GM12878 (cell line): ENCODE results near the gene FRRS1L. TPM values are rescaled to one million over a fixed set of nuclear protein-coding genes. Genes with fewer than 3 reads are reported as not detected.

ENCODE experiments used
- ATF7 ChIP-seq: fragments of 450-650 bp; IDR thresholded peaks from 2 replicates; pipeline ENCODE4 v1.6.1; 2016; ENCODE audit warnings: low read depth, mild to moderate bottlenecking
- BACH1 ChIP-seq: fragments of 450-650 bp; IDR thresholded peaks from 2 replicates; pipeline ENCODE4 v1.6.1; 2017; ENCODE audit warnings: mild to moderate bottlenecking, borderline replicate concordance
- BMI1 ChIP-seq: fragments of 450-650 bp; IDR thresholded peaks from 2 replicates; pipeline ENCODE4 v1.6.1; 2016; ENCODE audit warnings: mild to moderate bottlenecking, moderate library complexity, borderline replicate concordance
- CREB1 ChIP-seq: IDR thresholded peaks from 2 replicates; pipeline ENCODE4 v1.6.1; 2012; ENCODE audit warnings: low read depth, mild to moderate bottlenecking, inconsistent platforms
- EP300 ChIP-seq, 2 experiments: fragments of 150-350 bp in 1 of 2; IDR thresholded peaks; 2 replicates each; pipeline ENCODE4 v1.6.1; 2011 to 2012; ENCODE audit warnings: low read depth in 2 of 2, low read length in 2 of 2, borderline replicate concordance in 1 of 2, improper control_type of control experiment in 1 of 2, inconsistent platforms in 1 of 2; ENCODE audit not compliant: control insufficient read depth in 1 of 2
- ETV6 ChIP-seq, 2 experiments: fragments of 450-650 bp in 1 of 2; IDR thresholded peaks in 1 of 2; conservative IDR thresholded peaks in 1 of 2; 2 replicates each; pipeline ENCODE4 v1.6.1; 2014; ENCODE audit warnings: antibody characterized with exemption in 1 of 2, borderline replicate concordance in 1 of 2, low read depth in 1 of 2, mild to moderate bottlenecking in 1 of 2, moderate library complexity in 1 of 2
- HCFC1 ChIP-seq: fragments of 150-350 bp; IDR thresholded peaks from 2 replicates; pipeline ENCODE4 v1.6.1; 2014; ENCODE audit warnings: low read length
- MTA2 ChIP-seq: fragments of 450-650 bp; IDR thresholded peaks from 2 replicates; pipeline ENCODE4 v1.6.1; 2016; ENCODE audit warnings: low read depth, mild to moderate bottlenecking, moderate library complexity
- MTA3 ChIP-seq: IDR thresholded peaks from 2 replicates; pipeline ENCODE4 v1.6.1; 2012; ENCODE audit warnings: low read length, inconsistent platforms, borderline replicate concordance
- NFXL1 ChIP-seq: fragments of 450-650 bp; IDR thresholded peaks from 2 replicates; pipeline ENCODE4 v1.6.1; 2017; ENCODE audit warnings: antibody characterized with exemption, mild to moderate bottlenecking, borderline replicate concordance
- PAX5 ChIP-seq: IDR thresholded peaks from 2 replicates; pipeline ENCODE4 v1.6.1; 2011; ENCODE audit warnings: low read depth, low read length, borderline replicate concordance
- POLR2A ChIP-seq: IDR thresholded peaks from 2 replicates; pipeline ENCODE4 v1.6.1; 2011; ENCODE audit warnings: low read depth, mild to moderate bottlenecking, low read length
- RCOR1 ChIP-seq: conservative IDR thresholded peaks from 2 replicates; pipeline ENCODE4 v1.6.1; 2012; ENCODE audit warnings: low read depth, low read length, improper control_type of control experiment
- RELA ChIP-seq: fragments of 450-650 bp; IDR thresholded peaks from 2 replicates; pipeline ENCODE4 v1.8.0; 2014; ENCODE audit warnings: borderline replicate concordance; ENCODE audit not compliant: partially characterized antibody
- TBL1XR1 ChIP-seq: IDR thresholded peaks from 2 replicates; pipeline ENCODE4 v1.6.1; 2012; ENCODE audit warnings: low read depth, low read length, improper control_type of control experiment
- polyA plus RNA-seq, 11 experiments: library from polyadenylated mRNA; depleted of rRNA in 4 of 11; unstranded in 6 of 11; stranded (reverse) in 5 of 11; fragments of >200 nt; fragmentation: Nextera tagmentation in 4 of 11; fragmentation: Illumina TruSeq in 1 of 11; extraction: Ambion mirVana in 4 of 11; extraction: Trizol in 1 of 11; gene quantifications; 1 replicate in 1 of 11; 2 replicates in 10 of 11; pipeline versions ENCODE4 v1.2.1 to v1.2.3, GENCODE V29; 2011 to 2016; ENCODE audit warnings: inconsistent platforms in 2 of 11, missing spikeins in 2 of 11, low read depth in 1 of 11
- total RNA-seq, 4 experiments: library from RNA; depleted of rRNA in 3 of 4; stranded (reverse); fragments of >200 nt in 3 of 4; fragmentation: Illumina TruSeq in 1 of 4; extraction: Trizol in 1 of 4; gene quantifications; 2 replicates each; pipeline versions ENCODE4 v1.2.1 to v1.2.3, GENCODE V29; 2013 to 2021
- TF ChIP-seq, protein P1 (sequence below): fragments of 450-650 bp; IDR thresholded peaks from 2 replicates; pipeline ENCODE4 v1.6.1; 2017; ENCODE audit warnings: mild to moderate bottlenecking, moderate library complexity
- TF ChIP-seq, protein P2 (sequence below): fragments of 450-650 bp; IDR thresholded peaks from 2 replicates; pipeline ENCODE4 v1.6.1; 2017; ENCODE audit warnings: mild to moderate bottlenecking, moderate library complexity
- TF ChIP-seq, protein P3 (sequence below): fragments of 450-650 bp; IDR thresholded peaks from 2 replicates; pipeline ENCODE4 v1.6.1; 2018; ENCODE audit warnings: mild to moderate bottlenecking, low read depth, moderate library complexity; ENCODE audit not compliant: partially characterized antibody
- TF ChIP-seq, protein P4 (sequence below): fragments of 450-650 bp; IDR thresholded peaks from 2 replicates; pipeline ENCODE4 v1.6.1; 2014; ENCODE audit warnings: mild to moderate bottlenecking

The FRRS1L gene
- total and polyA plus RNA-seq, 10 of the 15 experiments (the other 5 are each of a cell fraction or from before 2014, with no cell fraction given), result not detected

DNA sequence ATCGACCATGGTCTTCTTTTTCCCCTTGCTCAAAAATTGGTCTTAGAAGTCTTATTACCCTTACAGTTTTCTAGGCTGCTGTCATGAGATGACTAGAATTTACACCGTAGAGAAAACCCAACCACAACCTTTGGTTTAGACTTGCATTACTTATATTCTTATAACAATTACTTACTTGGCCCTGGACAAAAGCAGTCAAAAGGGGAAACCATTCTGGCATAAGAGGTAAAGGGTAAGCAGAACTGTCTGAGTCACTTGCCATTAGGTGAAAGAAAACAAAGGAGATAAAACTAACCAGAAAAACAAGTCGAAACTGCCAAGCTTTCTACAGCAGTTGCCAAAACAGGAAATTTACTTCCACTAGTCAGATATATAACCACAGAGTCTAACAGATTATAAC lies 65.2 kb downstream of the FRRS1L start (continued):
- TF ChIP-seq, protein P1, sequence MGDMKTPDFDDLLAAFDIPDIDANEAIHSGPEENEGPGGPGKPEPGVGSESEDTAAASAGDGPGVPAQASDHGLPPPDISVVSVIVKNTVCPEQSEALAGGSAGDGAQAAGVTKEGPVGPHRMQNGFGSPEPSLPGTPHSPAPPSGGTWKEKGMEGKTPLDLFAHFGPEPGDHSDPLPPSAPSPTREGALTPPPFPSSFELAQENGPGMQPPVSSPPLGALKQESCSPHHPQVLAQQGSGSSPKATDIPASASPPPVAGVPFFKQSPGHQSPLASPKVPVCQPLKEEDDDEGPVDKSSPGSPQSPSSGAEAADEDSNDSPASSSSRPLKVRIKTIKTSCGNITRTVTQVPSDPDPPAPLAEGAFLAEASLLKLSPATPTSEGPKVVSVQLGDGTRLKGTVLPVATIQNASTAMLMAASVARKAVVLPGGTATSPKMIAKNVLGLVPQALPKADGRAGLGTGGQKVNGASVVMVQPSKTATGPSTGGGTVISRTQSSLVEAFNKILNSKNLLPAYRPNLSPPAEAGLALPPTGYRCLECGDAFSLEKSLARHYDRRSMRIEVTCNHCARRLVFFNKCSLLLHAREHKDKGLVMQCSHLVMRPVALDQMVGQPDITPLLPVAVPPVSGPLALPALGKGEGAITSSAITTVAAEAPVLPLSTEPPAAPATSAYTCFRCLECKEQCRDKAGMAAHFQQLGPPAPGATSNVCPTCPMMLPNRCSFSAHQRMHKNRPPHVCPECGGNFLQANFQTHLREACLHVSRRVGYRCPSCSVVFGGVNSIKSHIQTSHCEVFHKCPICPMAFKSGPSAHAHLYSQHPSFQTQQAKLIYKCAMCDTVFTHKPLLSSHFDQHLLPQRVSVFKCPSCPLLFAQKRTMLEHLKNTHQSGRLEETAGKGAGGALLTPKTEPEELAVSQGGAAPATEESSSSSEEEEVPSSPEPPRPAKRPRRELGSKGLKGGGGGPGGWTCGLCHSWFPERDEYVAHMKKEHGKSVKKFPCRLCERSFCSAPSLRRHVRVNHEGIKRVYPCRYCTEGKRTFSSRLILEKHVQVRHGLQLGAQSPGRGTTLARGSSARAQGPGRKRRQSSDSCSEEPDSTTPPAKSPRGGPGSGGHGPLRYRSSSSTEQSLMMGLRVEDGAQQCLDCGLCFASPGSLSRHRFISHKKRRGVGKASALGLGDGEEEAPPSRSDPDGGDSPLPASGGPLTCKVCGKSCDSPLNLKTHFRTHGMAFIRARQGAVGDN, result no peak
- TF ChIP-seq, protein P2, sequence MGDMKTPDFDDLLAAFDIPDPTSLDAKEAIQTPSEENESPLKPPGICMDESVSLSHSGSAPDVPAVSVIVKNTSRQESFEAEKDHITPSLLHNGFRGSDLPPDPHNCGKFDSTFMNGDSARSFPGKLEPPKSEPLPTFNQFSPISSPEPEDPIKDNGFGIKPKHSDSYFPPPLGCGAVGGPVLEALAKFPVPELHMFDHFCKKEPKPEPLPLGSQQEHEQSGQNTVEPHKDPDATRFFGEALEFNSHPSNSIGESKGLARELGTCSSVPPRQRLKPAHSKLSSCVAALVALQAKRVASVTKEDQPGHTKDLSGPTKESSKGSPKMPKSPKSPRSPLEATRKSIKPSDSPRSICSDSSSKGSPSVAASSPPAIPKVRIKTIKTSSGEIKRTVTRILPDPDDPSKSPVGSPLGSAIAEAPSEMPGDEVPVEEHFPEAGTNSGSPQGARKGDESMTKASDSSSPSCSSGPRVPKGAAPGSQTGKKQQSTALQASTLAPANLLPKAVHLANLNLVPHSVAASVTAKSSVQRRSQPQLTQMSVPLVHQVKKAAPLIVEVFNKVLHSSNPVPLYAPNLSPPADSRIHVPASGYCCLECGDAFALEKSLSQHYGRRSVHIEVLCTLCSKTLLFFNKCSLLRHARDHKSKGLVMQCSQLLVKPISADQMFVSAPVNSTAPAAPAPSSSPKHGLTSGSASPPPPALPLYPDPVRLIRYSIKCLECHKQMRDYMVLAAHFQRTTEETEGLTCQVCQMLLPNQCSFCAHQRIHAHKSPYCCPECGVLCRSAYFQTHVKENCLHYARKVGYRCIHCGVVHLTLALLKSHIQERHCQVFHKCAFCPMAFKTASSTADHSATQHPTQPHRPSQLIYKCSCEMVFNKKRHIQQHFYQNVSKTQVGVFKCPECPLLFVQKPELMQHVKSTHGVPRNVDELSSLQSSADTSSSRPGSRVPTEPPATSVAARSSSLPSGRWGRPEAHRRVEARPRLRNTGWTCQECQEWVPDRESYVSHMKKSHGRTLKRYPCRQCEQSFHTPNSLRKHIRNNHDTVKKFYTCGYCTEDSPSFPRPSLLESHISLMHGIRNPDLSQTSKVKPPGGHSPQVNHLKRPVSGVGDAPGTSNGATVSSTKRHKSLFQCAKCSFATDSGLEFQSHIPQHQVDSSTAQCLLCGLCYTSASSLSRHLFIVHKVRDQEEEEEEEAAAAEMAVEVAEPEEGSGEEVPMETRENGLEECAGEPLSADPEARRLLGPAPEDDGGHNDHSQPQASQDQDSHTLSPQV, result no peak
- TF ChIP-seq EP300 (IDR thresholded peaks at IDR 0.05; ENCODE audit: borderline replicate concordance in 1 of 2, control insufficient read depth in 1 of 2, low read depth in 2 of 2, low read length in 2 of 2) (peak in 1 of 2 experiments; percentile 18; a peak in 1 of 4 replicates), CREB1 (no peak), HCFC1 (no peak), RELA (no peak), BMI1 (0 out of 2 replicates have a peak, but pooled peaks have one; percentile 39), MTA2 (peak; percentile 87), ATF7 (peak; percentile 50), NFXL1 (no peak), MTA3 (no peak), BACH1 (peak; percentile 42; the same call in 1 of the 2 replicates), RCOR1 (no peak), TBL1XR1 (0 out of 2 replicates have a peak, but pooled peaks have one; percentile 12), POLR2A (no peak), ETV6 (conservative IDR thresholded peaks at IDR 0.05 in 1 of 2, IDR thresholded peaks at IDR 0.05 in 1 of 2; ENCODE audit: borderline replicate concordance in 1 of 2, low read depth in 1 of 2) (peak in 1 of 2 experiments; percentile 43; a peak in 1 of 4 replicates), PAX5 (0 out of 2 replicates have a peak, but pooled peaks have one; percentile 14)
- TF ChIP-seq, protein P3, sequence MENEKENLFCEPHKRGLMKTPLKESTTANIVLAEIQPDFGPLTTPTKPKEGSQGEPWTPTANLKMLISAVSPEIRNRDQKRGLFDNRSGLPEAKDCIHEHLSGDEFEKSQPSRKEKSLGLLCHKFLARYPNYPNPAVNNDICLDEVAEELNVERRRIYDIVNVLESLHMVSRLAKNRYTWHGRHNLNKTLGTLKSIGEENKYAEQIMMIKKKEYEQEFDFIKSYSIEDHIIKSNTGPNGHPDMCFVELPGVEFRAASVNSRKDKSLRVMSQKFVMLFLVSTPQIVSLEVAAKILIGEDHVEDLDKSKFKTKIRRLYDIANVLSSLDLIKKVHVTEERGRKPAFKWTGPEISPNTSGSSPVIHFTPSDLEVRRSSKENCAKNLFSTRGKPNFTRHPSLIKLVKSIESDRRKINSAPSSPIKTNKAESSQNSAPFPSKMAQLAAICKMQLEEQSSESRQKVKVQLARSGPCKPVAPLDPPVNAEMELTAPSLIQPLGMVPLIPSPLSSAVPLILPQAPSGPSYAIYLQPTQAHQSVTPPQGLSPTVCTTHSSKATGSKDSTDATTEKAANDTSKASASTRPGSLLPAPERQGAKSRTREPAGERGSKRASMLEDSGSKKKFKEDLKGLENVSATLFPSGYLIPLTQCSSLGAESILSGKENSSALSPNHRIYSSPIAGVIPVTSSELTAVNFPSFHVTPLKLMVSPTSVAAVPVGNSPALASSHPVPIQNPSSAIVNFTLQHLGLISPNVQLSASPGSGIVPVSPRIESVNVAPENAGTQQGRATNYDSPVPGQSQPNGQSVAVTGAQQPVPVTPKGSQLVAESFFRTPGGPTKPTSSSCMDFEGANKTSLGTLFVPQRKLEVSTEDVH, result no peak
- TF ChIP-seq, protein P4, sequence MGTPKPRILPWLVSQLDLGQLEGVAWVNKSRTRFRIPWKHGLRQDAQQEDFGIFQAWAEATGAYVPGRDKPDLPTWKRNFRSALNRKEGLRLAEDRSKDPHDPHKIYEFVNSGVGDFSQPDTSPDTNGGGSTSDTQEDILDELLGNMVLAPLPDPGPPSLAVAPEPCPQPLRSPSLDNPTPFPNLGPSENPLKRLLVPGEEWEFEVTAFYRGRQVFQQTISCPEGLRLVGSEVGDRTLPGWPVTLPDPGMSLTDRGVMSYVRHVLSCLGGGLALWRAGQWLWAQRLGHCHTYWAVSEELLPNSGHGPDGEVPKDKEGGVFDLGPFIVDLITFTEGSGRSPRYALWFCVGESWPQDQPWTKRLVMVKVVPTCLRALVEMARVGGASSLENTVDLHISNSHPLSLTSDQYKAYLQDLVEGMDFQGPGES, result no peak
